Measurements from ENCODE around the gene UQCRC1. TPM values are rescaled to one million over a fixed set of nuclear protein-coding genes. Genes with fewer than 3 reads are reported as not detected.
A peak's percentile ranks its signal among the peaks of the same experiment; 100 is the strongest.

UQCRC1 gene
- total and polyA plus RNA-seq, 2 experiments from 2014 or later, result 308 to 405 TPM

- Histone ChIP-seq H3K27me3 (no peaks in the 10 kb centered on the region), H4K20me1 (ENCODE audit: insufficient read depth, poor library complexity, severe bottlenecking) (no peaks in the 10 kb centered on the region), H3K9me2 (replicated peaks; ENCODE audit: insufficient read depth) (no peaks in the 10 kb centered on the region), H3K4me3 (no peak within 1 kb of the TSS), H3K4me1 (ENCODE audit: insufficient read depth) (peaks cover 46% of the 10 kb centered on the region), H3K36me3 (replicated peaks; ENCODE audit: insufficient read depth, low read depth) (no peaks in the 10 kb centered on the region), H2AFZ (no peak within 1 kb of the TSS), H3K27ac (peak within 1 kb of the TSS; percentile 95), H3K9me3 (ENCODE audit: low read depth) (no peaks in the 10 kb centered on the region), H3K4me2 (peak within 1 kb of the TSS; percentile 72), H3K79me2 (no peaks in the 10 kb centered on the region)
- DNase-seq (ENCODE audit: low spot score), result no peak
- TF ChIP-seq EZH2phosphoT487 (IDR thresholded peaks at IDR 0.05; ENCODE audit: low read depth, severe bottlenecking, unreplicated experiment) (no peak), CTCF (IDR thresholded peaks at IDR 0.05; ENCODE audit: poor library complexity) (no peak), EZH2 (IDR thresholded peaks at IDR 0.05; ENCODE audit: borderline replicate concordance) (no peak)
- 63% methylated on average over 29 of the region's 35 CpGs for WGBS (ENCODE audit: low lambda C conversion rate, missing lambda C conversion rate)
Measured at GRCh38 chr3:48595075-48595525, 14.3 kb downstream of the UQCRC1 start, which contains the start of gene COL7A1. COL7A1 (minus strand) TSS chr3:48595329; CDS start chr3:48595159, 170 bp downstream.

- H3K4me1 ChIP-seq (ENCODE audit: insufficient read depth), result peaks cover 45% of the 10 kb centered on the region
- H3K9me2 ChIP-seq (replicated peaks; ENCODE audit: insufficient read depth), result no peaks in the 10 kb centered on the region
- no peaks in the 10 kb centered on the region for H3K79me2 ChIP-seq
- H3K9me3 ChIP-seq (ENCODE audit: low read depth), result no peaks in the 10 kb centered on the region
- no peaks in the 10 kb centered on the region for H3K27me3 ChIP-seq
- DNase-seq (ENCODE audit: low spot score), result no peak
- no peaks in the 10 kb centered on the region for H3K36me3 ChIP-seq (replicated peaks; ENCODE audit: insufficient read depth, low read depth)
- H3K4me3 ChIP-seq, result no peak overlapping the region
- TF ChIP-seq EZH2 (IDR thresholded peaks at IDR 0.05; ENCODE audit: borderline replicate concordance) (no peak), CTCF (IDR thresholded peaks at IDR 0.05; ENCODE audit: poor library complexity) (no peak), EZH2phosphoT487 (IDR thresholded peaks at IDR 0.05; ENCODE audit: low read depth, severe bottlenecking, unreplicated experiment) (no peak)
- peak overlapping the region; percentile 72 for H3K4me2 ChIP-seq
- 73% methylated on average over 27 of the region's 39 CpGs for WGBS (ENCODE audit: low lambda C conversion rate, missing lambda C conversion rate)
- no peak overlapping the region for H2AFZ ChIP-seq
- no peak overlapping the region for H3K27ac ChIP-seq
- no peaks in the 10 kb centered on the region for H4K20me1 ChIP-seq (ENCODE audit: insufficient read depth, poor library complexity, severe bottlenecking)
Measured at GRCh38 chr3:48594417-48595049, 14.9 kb downstream of the UQCRC1 start.

- Histone ChIP-seq H3K27me3 (no peaks in the 10 kb centered on the region), H3K4me2 (no peak overlapping the region), H3K4me3 (no peak overlapping the region), H3K9me2 (replicated peaks; ENCODE audit: insufficient read depth) (no peaks in the 10 kb centered on the region), H4K20me1 (ENCODE audit: insufficient read depth, poor library complexity, severe bottlenecking) (no peaks in the 10 kb centered on the region), H3K36me3 (replicated peaks; ENCODE audit: insufficient read depth, low read depth) (no peaks in the 10 kb centered on the region), H3K79me2 (no peaks in the 10 kb centered on the region), H3K4me1 (ENCODE audit: insufficient read depth) (peaks cover 34% of the 10 kb centered on the region), H2AFZ (no peak overlapping the region), H3K9me3 (ENCODE audit: low read depth) (no peaks in the 10 kb centered on the region), H3K27ac (no peak overlapping the region)
- no peak for DNase-seq (ENCODE audit: low spot score)
- WGBS (ENCODE audit: low lambda C conversion rate, missing lambda C conversion rate), result 96% methylated on average over 9 of the region's 9 CpGs
- TF ChIP-seq CTCF (IDR thresholded peaks at IDR 0.05; ENCODE audit: poor library complexity), result no peak
- TF ChIP-seq EZH2phosphoT487 (IDR thresholded peaks at IDR 0.05; ENCODE audit: low read depth, severe bottlenecking, unreplicated experiment), result no peak
- no peak for TF ChIP-seq EZH2 (IDR thresholded peaks at IDR 0.05; ENCODE audit: borderline replicate concordance)
Measured at GRCh38 chr3:48593337-48593736, 16.1 kb downstream of the UQCRC1 start.
